ENCODE data around the gene GADD45B. TPM values are rescaled to one million over a fixed set of nuclear protein-coding genes. Genes with fewer than 3 reads are reported as not detected.

GADD45B gene
- total RNA-seq, 1 experiment from 2014 or later = 16.2 TPM

DNA sequence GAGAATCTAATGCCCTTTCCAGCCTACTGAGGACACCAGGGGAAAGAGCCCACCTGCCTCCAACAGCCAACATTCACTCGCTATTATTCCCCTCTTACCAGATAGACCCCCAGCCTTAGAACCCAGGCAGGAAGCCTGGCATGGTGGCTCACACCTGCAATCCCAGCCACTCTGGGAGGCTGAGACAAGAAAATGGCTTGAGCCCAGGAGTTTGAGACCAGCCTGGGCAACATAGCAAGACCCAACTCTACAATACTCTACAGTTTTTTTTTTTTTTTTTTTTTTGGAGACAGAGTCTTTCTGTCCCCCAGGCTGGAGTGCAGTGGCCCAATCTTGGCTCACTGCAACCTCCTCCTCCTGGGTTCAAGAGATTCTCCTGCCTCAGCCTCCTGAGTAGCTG, 15.7 kb upstream of the GADD45B start:
- H2AFZ ChIP-seq (ENCODE audit: low read length) = no peak overlapping the region
- WGBS (ENCODE audit: extremely low coverage, insufficient read length, low lambda C conversion rate) = no CpG with 5 or more reads among the region's 1 CpG
- no peak overlapping the region for H3K56ac ChIP-seq (ENCODE audit: insufficient read length, low read depth, low read length)
- H2BK12ac ChIP-seq (ENCODE audit: insufficient read length, low read depth, low read length) = no peak overlapping the region
- Mint-ChIP-seq H3K4me3 (no peak overlapping the region; a peak in 1 of 5 replicates), H3K27me3 (ENCODE audit: low read depth) (no peaks in the 10 kb centered on the region), H3K36me3 (ENCODE audit: insufficient read depth in 1 of 3, low read depth in 3 of 3) (no peaks in the 10 kb centered on the region; a peak in 1 of 7 replicates), H3K27ac (no peak overlapping the region), H3K9me3 (no peaks in the 10 kb centered on the region), H3K4me1 (peaks cover 5 to 15% of the 10 kb centered on the region in 2 experiments; a peak in 3 of 4 replicates)
- no peak overlapping the region for H3K23ac ChIP-seq (ENCODE audit: insufficient read length, low read depth, low read length)
- H4K8ac ChIP-seq (replicated peaks; ENCODE audit: insufficient read length, low read depth, low read length) = no peak overlapping the region
- no peak overlapping the region for H3K9ac ChIP-seq (ENCODE audit: extremely low read depth, insufficient read length, low read length)
- H3K14ac ChIP-seq (ENCODE audit: insufficient read depth, low read length) = no peak overlapping the region
- H2BK5ac ChIP-seq (ENCODE audit: insufficient read length, low read length) = no peak overlapping the region
- H2BK120ac ChIP-seq (ENCODE audit: low read depth, low read length, poor library complexity, severe bottlenecking) = no peak overlapping the region
- no peak overlapping the region for H3K4ac ChIP-seq (ENCODE audit: low read depth, low read length)
- no peak for DNase-seq
- H3K18ac ChIP-seq (ENCODE audit: insufficient read length, low read depth, low read length) = no peak overlapping the region
- H3K4me1 ChIP-seq (ENCODE audit: insufficient read depth, low read length) = no peaks in the 10 kb centered on the region
- peaks cover 15% of the 10 kb centered on the region for H3K23me2 ChIP-seq (ENCODE audit: insufficient read length, low read depth, low read length, poor library complexity, severe bottlenecking)
- H4K20me1 ChIP-seq (ENCODE audit: control insufficient read depth, insufficient read depth, insufficient read length) = no peaks in the 10 kb centered on the region
- H3K27me3 ChIP-seq (ENCODE audit: insufficient read depth, low read length) = no peaks in the 10 kb centered on the region
- H3K4me2 ChIP-seq (ENCODE audit: insufficient read depth, insufficient read length, low read length) = no peak overlapping the region
- TF ChIP-seq, protein P1, sequence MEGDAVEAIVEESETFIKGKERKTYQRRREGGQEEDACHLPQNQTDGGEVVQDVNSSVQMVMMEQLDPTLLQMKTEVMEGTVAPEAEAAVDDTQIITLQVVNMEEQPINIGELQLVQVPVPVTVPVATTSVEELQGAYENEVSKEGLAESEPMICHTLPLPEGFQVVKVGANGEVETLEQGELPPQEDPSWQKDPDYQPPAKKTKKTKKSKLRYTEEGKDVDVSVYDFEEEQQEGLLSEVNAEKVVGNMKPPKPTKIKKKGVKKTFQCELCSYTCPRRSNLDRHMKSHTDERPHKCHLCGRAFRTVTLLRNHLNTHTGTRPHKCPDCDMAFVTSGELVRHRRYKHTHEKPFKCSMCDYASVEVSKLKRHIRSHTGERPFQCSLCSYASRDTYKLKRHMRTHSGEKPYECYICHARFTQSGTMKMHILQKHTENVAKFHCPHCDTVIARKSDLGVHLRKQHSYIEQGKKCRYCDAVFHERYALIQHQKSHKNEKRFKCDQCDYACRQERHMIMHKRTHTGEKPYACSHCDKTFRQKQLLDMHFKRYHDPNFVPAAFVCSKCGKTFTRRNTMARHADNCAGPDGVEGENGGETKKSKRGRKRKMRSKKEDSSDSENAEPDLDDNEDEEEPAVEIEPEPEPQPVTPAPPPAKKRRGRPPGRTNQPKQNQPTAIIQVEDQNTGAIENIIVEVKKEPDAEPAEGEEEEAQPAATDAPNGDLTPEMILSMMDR (conservative IDR thresholded peaks at IDR 0.05) = no peak
- H4K5ac ChIP-seq (ENCODE audit: insufficient read length, low read depth, low read length) = no peak overlapping the region
- H3T11ph ChIP-seq (ENCODE audit: low read length) = no peak overlapping the region
- H2BK20ac ChIP-seq (ENCODE audit: low read depth, low read length, poor library complexity, severe bottlenecking) = no peak overlapping the region
- H4K91ac ChIP-seq (ENCODE audit: insufficient read length, low read depth, low read length) = no peak overlapping the region
- no peaks in the 10 kb centered on the region for H3K9me3 ChIP-seq (ENCODE audit: control insufficient read depth, low read depth, low read length)
- no peak overlapping the region for H2AK5ac ChIP-seq (ENCODE audit: insufficient read length, low read length)
- no peaks in the 10 kb centered on the region for H3K79me1 ChIP-seq (ENCODE audit: insufficient read depth, low read depth, low read length, poor library complexity, severe bottlenecking)
- H3K27ac ChIP-seq (ENCODE audit: insufficient read length, low read depth, low read length) = no peak overlapping the region
- peaks cover 10% of the 10 kb centered on the region; the same call in 1 of the 2 replicates for H3K79me2 ChIP-seq (ENCODE audit: insufficient read depth, low read length)
- H2BK15ac ChIP-seq (ENCODE audit: low read depth, low read length) = no peak overlapping the region

Measured in H9 (cell line).